GM23338 (cell line): ENCODE measurements around the gene TMEM167B.

ENCODE experiments used
- EZH2 ChIP-seq: fragments of 200-600 bp; sonication (generic); IDR thresholded peaks from one replicate; pipeline ENCODE4 v1.8.0; 2017; ENCODE audit warnings: antibody characterized with exemption, mild to moderate bottlenecking, low read depth; ENCODE audit not compliant: unreplicated experiment
- EZH2phosphoT487 ChIP-seq: fragments of 200-600 bp; sonication (generic); IDR thresholded peaks from one replicate; pipeline ENCODE4 v1.8.1; 2018; ENCODE audit warnings: antibody characterized with exemption; ENCODE audit not compliant: unreplicated experiment
- JUNB ChIP-seq: IDR thresholded peaks from one replicate; pipeline ENCODE4 v1.6.1; 2016; ENCODE audit warnings: antibody characterized with exemption; ENCODE audit not compliant: unreplicated experiment
- NANOG ChIP-seq: IDR thresholded peaks from 2 replicates; pipeline ENCODE4 v1.6.1; 2016; ENCODE audit warnings: antibody characterized with exemption, borderline replicate concordance
- POLR2AphosphoS5 ChIP-seq: IDR thresholded peaks from 2 replicates; pipeline ENCODE4 v1.6.1; 2016; ENCODE audit warnings: antibody characterized with exemption, low read depth
- STAT1 ChIP-seq: IDR thresholded peaks from one replicate; pipeline ENCODE4 v1.6.1; 2016; ENCODE audit warnings: antibody characterized with exemption; ENCODE audit not compliant: unreplicated experiment
- ZNF114 ChIP-seq: fragments of 250-450 bp; sonication (Bioruptor Pico); IDR thresholded peaks from 2 replicates; pipeline ENCODE4 v1.5.0; 2020; ENCODE audit warnings: mild to moderate bottlenecking, moderate library complexity
- TF ChIP-seq, protein P1 (sequence below), 2 experiments: fragments of 200-600 bp in 1 of 2; sonication (generic) in 1 of 2; conservative IDR thresholded peaks; 2 replicates each; pipeline versions ENCODE4 v1.5.1 to v1.6.1; 2016 to 2017; ENCODE audit warnings: antibody characterized with exemption in 2 of 2, low read depth in 2 of 2, mild to moderate bottlenecking in 2 of 2, moderate library complexity in 1 of 2
- TF ChIP-seq, protein P2 (sequence below): IDR thresholded peaks from one replicate; pipeline ENCODE4 v1.6.1; 2018; ENCODE audit warnings: antibody characterized with exemption; ENCODE audit not compliant: unreplicated experiment
- TF ChIP-seq, protein P3 (sequence below): fragments of 250-450 bp; sonication (Bioruptor Pico); IDR thresholded peaks from 2 replicates; pipeline ENCODE4 v1.5.0; 2020; ENCODE audit warnings: mild to moderate bottlenecking, moderate library complexity

DNA sequence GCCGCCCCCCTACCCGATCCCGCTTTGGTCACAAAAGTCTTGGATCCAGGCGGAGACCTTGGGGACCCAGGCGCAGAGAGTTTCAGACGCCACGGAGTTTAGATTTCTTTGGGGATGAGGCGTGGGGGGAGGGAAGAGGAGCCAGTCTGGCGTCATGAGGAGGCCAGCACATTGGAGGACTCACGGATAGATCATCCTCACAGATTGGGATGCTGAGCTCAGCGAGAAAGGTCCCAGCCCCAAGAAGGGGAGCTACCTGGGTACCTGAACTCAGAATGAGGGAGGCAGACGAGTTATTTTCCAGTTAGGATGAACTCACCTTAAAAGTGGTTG lies 23.7 kb downstream of the TMEM167B start:
- TF ChIP-seq, protein P1, sequence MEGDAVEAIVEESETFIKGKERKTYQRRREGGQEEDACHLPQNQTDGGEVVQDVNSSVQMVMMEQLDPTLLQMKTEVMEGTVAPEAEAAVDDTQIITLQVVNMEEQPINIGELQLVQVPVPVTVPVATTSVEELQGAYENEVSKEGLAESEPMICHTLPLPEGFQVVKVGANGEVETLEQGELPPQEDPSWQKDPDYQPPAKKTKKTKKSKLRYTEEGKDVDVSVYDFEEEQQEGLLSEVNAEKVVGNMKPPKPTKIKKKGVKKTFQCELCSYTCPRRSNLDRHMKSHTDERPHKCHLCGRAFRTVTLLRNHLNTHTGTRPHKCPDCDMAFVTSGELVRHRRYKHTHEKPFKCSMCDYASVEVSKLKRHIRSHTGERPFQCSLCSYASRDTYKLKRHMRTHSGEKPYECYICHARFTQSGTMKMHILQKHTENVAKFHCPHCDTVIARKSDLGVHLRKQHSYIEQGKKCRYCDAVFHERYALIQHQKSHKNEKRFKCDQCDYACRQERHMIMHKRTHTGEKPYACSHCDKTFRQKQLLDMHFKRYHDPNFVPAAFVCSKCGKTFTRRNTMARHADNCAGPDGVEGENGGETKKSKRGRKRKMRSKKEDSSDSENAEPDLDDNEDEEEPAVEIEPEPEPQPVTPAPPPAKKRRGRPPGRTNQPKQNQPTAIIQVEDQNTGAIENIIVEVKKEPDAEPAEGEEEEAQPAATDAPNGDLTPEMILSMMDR (conservative IDR thresholded peaks at IDR 0.05; ENCODE audit: low read depth in 2 of 2): no peak
- TF ChIP-seq NANOG: no peak
- TF ChIP-seq EZH2phosphoT487: no peak
- TF ChIP-seq EZH2: peak; percentile 23
- TF ChIP-seq POLR2AphosphoS5: no peak
- TF ChIP-seq STAT1: no peak
- TF ChIP-seq, protein P2, sequence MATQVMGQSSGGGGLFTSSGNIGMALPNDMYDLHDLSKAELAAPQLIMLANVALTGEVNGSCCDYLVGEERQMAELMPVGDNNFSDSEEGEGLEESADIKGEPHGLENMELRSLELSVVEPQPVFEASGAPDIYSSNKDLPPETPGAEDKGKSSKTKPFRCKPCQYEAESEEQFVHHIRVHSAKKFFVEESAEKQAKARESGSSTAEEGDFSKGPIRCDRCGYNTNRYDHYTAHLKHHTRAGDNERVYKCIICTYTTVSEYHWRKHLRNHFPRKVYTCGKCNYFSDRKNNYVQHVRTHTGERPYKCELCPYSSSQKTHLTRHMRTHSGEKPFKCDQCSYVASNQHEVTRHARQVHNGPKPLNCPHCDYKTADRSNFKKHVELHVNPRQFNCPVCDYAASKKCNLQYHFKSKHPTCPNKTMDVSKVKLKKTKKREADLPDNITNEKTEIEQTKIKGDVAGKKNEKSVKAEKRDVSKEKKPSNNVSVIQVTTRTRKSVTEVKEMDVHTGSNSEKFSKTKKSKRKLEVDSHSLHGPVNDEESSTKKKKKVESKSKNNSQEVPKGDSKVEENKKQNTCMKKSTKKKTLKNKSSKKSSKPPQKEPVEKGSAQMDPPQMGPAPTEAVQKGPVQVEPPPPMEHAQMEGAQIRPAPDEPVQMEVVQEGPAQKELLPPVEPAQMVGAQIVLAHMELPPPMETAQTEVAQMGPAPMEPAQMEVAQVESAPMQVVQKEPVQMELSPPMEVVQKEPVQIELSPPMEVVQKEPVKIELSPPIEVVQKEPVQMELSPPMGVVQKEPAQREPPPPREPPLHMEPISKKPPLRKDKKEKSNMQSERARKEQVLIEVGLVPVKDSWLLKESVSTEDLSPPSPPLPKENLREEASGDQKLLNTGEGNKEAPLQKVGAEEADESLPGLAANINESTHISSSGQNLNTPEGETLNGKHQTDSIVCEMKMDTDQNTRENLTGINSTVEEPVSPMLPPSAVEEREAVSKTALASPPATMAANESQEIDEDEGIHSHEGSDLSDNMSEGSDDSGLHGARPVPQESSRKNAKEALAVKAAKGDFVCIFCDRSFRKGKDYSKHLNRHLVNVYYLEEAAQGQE: no peak
- TF ChIP-seq JUNB: no peak
- TF ChIP-seq, protein P3, sequence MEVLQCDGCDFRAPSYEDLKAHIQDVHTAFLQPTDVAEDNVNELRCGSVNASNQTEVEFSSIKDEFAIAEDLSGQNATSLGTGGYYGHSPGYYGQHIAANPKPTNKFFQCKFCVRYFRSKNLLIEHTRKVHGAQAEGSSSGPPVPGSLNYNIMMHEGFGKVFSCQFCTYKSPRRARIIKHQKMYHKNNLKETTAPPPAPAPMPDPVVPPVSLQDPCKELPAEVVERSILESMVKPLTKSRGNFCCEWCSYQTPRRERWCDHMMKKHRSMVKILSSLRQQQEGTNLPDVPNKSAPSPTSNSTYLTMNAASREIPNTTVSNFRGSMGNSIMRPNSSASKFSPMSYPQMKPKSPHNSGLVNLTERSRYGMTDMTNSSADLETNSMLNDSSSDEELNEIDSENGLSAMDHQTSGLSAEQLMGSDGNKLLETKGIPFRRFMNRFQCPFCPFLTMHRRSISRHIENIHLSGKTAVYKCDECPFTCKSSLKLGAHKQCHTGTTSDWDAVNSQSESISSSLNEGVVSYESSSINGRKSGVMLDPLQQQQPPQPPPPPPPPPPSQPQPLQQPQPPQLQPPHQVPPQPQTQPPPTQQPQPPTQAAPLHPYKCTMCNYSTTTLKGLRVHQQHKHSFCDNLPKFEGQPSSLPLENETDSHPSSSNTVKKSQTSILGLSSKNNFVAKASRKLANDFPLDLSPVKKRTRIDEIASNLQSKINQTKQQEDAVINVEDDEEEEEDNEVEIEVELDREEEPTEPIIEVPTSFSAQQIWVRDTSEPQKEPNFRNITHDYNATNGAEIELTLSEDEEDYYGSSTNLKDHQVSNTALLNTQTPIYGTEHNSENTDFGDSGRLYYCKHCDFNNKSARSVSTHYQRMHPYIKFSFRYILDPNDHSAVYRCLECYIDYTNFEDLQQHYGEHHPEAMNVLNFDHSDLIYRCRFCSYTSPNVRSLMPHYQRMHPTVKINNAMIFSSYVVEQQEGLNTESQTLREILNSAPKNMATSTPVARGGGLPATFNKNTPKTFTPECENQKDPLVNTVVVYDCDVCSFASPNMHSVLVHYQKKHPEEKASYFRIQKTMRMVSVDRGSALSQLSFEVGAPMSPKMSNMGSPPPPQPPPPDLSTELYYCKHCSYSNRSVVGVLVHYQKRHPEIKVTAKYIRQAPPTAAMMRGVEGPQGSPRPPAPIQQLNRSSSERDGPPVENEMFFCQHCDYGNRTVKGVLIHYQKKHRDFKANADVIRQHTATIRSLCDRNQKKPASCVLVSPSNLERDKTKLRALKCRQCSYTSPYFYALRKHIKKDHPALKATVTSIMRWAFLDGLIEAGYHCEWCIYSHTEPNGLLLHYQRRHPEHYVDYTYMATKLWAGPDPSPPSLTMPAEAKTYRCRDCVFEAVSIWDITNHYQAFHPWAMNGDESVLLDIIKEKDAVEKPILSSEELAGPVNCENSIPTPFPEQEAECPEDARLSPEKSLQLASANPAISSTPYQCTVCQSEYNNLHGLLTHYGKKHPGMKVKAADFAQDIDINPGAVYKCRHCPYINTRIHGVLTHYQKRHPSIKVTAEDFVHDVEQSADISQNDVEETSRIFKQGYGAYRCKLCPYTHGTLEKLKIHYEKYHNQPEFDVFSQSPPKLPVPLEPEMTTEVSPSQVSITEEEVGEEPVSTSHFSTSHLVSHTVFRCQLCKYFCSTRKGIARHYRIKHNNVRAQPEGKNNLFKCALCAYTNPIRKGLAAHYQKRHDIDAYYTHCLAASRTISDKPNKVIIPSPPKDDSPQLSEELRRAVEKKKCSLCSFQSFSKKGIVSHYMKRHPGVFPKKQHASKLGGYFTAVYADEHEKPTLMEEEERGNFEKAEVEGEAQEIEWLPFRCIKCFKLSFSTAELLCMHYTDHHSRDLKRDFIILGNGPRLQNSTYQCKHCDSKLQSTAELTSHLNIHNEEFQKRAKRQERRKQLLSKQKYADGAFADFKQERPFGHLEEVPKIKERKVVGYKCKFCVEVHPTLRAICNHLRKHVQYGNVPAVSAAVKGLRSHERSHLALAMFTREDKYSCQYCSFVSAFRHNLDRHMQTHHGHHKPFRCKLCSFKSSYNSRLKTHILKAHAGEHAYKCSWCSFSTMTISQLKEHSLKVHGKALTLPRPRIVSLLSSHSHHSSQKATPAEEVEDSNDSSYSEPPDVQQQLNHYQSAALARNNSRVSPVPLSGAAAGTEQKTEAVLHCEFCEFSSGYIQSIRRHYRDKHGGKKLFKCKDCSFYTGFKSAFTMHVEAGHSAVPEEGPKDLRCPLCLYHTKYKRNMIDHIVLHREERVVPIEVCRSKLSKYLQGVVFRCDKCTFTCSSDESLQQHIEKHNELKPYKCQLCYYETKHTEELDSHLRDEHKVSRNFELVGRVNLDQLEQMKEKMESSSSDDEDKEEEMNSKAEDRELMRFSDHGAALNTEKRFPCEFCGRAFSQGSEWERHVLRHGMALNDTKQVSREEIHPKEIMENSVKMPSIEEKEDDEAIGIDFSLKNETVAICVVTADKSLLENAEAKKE: no peak
- no peak for TF ChIP-seq ZNF114 (CRISPR knock-in tag)
